ENCODE results near the gene DET1. TPM values are rescaled to one million over a fixed set of nuclear protein-coding genes. Genes with fewer than 3 reads are reported as not detected.

DET1 gene
- total and polyA plus RNA-seq, 11 donors = 3.2 to 12.4 (median 7.2) TPM

- WGBS, 4 donors = 66 to 89% (median 77%) methylated on average over 4 of the region's 4 CpGs
- ATAC-seq = no peak
Measured at GRCh38 chr15:88489321-88489720, 57.2 kb downstream of the DET1 start.

DNA sequence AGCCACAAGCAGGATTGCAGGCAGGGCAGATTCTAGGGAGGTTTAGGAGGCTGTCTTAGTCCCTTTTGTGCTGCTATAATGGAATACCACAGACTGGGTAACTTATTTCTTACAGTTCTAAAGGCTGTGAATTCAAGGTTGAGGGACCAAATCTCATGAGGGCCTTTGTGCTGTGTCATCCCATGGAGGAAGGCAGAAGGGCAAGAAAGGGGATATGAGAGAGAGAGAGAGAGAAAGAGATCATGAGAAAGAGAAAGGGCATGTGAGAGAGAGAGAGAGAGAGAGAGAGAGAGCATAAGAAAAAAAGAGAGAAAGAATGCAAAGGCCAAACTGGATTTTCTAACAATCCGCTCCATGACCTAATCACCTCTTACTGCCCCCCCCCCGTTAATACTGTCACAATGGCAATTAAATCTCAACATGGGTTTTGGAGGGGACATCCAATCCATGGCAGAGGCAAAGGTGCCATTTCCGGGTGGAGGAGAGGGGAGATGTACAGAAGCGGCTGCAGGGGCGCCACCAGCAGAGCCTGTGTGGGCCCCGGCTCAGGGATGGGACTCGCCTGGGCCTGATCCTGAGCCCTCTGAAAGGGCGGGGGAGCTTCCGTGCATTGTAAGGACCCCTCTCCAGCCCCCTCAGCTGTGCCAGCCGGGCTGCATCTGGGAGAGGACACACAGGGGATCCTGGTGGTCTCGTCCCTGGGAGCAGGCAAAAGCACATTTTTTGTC, 58.5 kb downstream of the DET1 start:
- H3K4me3 ChIP-seq = no peak overlapping the region
- no peak for ATAC-seq
- H3K27ac ChIP-seq = no peak overlapping the region
- peaks cover 0 to 6% (median 0%) of the 10 kb centered on the region in 12 donors for H3K4me1 ChIP-seq
- H3K9me3 ChIP-seq = no peaks in the 10 kb centered on the region
- intact Hi-C loops (cut with DNase I) = loop anchor here in 2 of 10 donors (10.0 kb wide), 2 partner anchors 337 to 347 kb away; no protein-coding TSS in a partner anchor
- peak in 1 of 5 donors; percentile 42 for DNase-seq
- WGBS, 4 donors = 65 to 71% (median 68%) methylated on average over 9 to 11 of the region's 11 CpGs
- H3K27me3 ChIP-seq = no peaks in the 10 kb centered on the region
- peaks cover 0 to 6% (median 0%) of the 10 kb centered on the region in 9 donors for H3K36me3 ChIP-seq
- no peak for TF ChIP-seq POLR2A (IDR thresholded peaks at IDR 0.05)
- TF ChIP-seq, protein P1, sequence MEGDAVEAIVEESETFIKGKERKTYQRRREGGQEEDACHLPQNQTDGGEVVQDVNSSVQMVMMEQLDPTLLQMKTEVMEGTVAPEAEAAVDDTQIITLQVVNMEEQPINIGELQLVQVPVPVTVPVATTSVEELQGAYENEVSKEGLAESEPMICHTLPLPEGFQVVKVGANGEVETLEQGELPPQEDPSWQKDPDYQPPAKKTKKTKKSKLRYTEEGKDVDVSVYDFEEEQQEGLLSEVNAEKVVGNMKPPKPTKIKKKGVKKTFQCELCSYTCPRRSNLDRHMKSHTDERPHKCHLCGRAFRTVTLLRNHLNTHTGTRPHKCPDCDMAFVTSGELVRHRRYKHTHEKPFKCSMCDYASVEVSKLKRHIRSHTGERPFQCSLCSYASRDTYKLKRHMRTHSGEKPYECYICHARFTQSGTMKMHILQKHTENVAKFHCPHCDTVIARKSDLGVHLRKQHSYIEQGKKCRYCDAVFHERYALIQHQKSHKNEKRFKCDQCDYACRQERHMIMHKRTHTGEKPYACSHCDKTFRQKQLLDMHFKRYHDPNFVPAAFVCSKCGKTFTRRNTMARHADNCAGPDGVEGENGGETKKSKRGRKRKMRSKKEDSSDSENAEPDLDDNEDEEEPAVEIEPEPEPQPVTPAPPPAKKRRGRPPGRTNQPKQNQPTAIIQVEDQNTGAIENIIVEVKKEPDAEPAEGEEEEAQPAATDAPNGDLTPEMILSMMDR (IDR thresholded peaks at IDR 0.05) = no peak

More at GRCh38 chr15:88489321-88489720, 57.2 kb downstream of the DET1 start:
- Histone ChIP-seq H3K27me3 (no peaks in the 10 kb centered on the region), H3K4me3 (no peak overlapping the region), H3K9me3 (no peaks in the 10 kb centered on the region), H3K4me1 (peaks cover 0 to 6% (median 0%) of the 10 kb centered on the region in 12 donors), H3K36me3 (peaks cover 0 to 10% (median 0%) of the 10 kb centered on the region in 9 donors), H3K27ac (no peak overlapping the region)
- TF ChIP-seq, protein P1 (IDR thresholded peaks at IDR 0.05) = no peak
- no peak for TF ChIP-seq POLR2A (IDR thresholded peaks at IDR 0.05)
- no peak for DNase-seq
- intact Hi-C loops (cut with DNase I) = loop anchor here in 2 of 10 donors (10.0 kb wide), 2 partner anchors 335 to 345 kb away; no protein-coding TSS in a partner anchor

- peaks cover 0 to 6% (median 0%) of the 10 kb centered on the region in 9 donors for H3K36me3 ChIP-seq
- intact Hi-C loops (cut with DNase I) = loop anchor here in 2 of 10 donors (10.0 kb wide), 2 partner anchors 338 to 348 kb away; no protein-coding TSS in a partner anchor
- H3K4me1 ChIP-seq = peaks cover 0 to 6% (median 0%) of the 10 kb centered on the region in 12 donors
- no peaks in the 10 kb centered on the region for H3K9me3 ChIP-seq
- ATAC-seq (no peak), DNase-seq (no peak)
- no peaks in the 10 kb centered on the region for H3K27me3 ChIP-seq
- 78 to 87% (median 83%) methylated on average over 2 of the region's 2 CpGs for WGBS, 4 donors
- H3K4me3 ChIP-seq = no peak overlapping the region
- no peak for TF ChIP-seq POLR2A (IDR thresholded peaks at IDR 0.05)
- TF ChIP-seq, protein P1 (IDR thresholded peaks at IDR 0.05) = no peak
- H3K27ac ChIP-seq = no peak overlapping the region
Measured at GRCh38 chr15:88487178-88487795, 59.2 kb downstream of the DET1 start.

All from heart left ventricle (tissue), 16 donors.